Stimulated activated naive CD4-positive, alpha-beta T cell (primary cell): ENCODE data around the gene PEG3.
"Not testable (repeated sequence)": the region's sequence is repeated elsewhere in the genome, so short reads cannot be mapped to it uniquely, and the experiment has no call there.

Experiments
- DNase-seq, 6 experiments: peaks; one replicate each; lab custom pipeline; 2025; lab: John Stamatoyannopoulos, UW

The PEG3 gene

GRCh38 chr19:56840451-56841192 is at the start of gene PEG3, which contains the start of gene ZIM2:
Gene PEG3 (minus strand): TSS chr19:56840726. CDS start chr19:56824655, 16,071 bp downstream.
Gene ZIM2 (minus strand): TSS chr19:56840726. CDS start chr19:56824277, 16,449 bp downstream.
- DNase-seq = no peak

- DNase-seq = no peak
These were observed 44.9 kb upstream of the PEG3 start for GRCh38 chr19:56885173-56885985.

- no peak for DNase-seq
These were observed 43.9 kb upstream of the PEG3 start for GRCh38 chr19:56884441-56884840.

- DNase-seq = no peak
These were observed 40.2 kb upstream of the PEG3 start for GRCh38 chr19:56880592-56881190.

GRCh38 chr19:56877069-56877715 is 36.7 kb upstream of the PEG3 start:
- no peak for DNase-seq

GRCh38 chr19:56875717-56876116 is 35.2 kb upstream of the PEG3 start:
- no peak for DNase-seq

GRCh38 chr19:56874530-56874929 is 34.0 kb upstream of the PEG3 start:
- no peak for DNase-seq

- DNase-seq = no peak
These were observed 33.0 kb upstream of the PEG3 start for GRCh38 chr19:56873493-56873892.

- DNase-seq = no peak
These were observed 29.4 kb upstream of the PEG3 start for GRCh38 chr19:56869886-56870285.

- no peak for DNase-seq
These were observed 27.9 kb upstream of the PEG3 start for GRCh38 chr19:56868446-56868845.

- DNase-seq = no peak
These were observed 26.0 kb upstream of the PEG3 start for GRCh38 chr19:56866538-56866937.

- no peak for DNase-seq
These were observed 24.1 kb upstream of the PEG3 start for GRCh38 chr19:56864443-56865125.

GRCh38 chr19:56862741-56863140 is 22.2 kb upstream of the PEG3 start:
- DNase-seq = no peak

- DNase-seq = not testable (repeated sequence)
These were observed 19.9 kb upstream of the PEG3 start for GRCh38 chr19:56860409-56860808.

GRCh38 chr19:56858026-56858425 is 17.5 kb upstream of the PEG3 start:
- no peak for DNase-seq

GRCh38 chr19:56856822-56857221 is 16.3 kb upstream of the PEG3 start:
- no peak for DNase-seq

- DNase-seq = not testable (repeated sequence)
These were observed 11.8 kb upstream of the PEG3 start for GRCh38 chr19:56852361-56852760.

- no peak for DNase-seq
These were observed 7.6 kb upstream of the PEG3 start for GRCh38 chr19:56848166-56848565.

GRCh38 chr19:56842412-56842811 is 1.9 kb upstream of the PEG3 start:
- no peak for DNase-seq

- DNase-seq = no peak
These were observed 642 bp upstream of the PEG3 start for GRCh38 chr19:56841193-56841543.

- no peak for DNase-seq
These were observed 675 bp downstream of the PEG3 start for GRCh38 chr19:56839652-56840450.
